GM12865 (cell line): ENCODE measurements around the gene FAM124A.

Experiments
- DNase-seq: peaks from one replicate; pipeline ENCODE4 v3.0.0; 2010; ENCODE audit warnings: low read depth
- H3K4me3 ChIP-seq: 2 replicates; pipeline ENCODE4 v1.5.1; 2011; ENCODE audit warnings: mild to moderate bottlenecking, low read depth, low read length, control low read depth
- TF ChIP-seq, protein P1 (sequence below): IDR thresholded peaks from 2 replicates; pipeline ENCODE4 v1.5.1; 2011; ENCODE audit warnings: low read length, control low read depth, low read depth, inconsistent platforms; ENCODE audit not compliant: insufficient read depth; ENCODE audit errors: missing control alignments

Gene FAM124A

DNA sequence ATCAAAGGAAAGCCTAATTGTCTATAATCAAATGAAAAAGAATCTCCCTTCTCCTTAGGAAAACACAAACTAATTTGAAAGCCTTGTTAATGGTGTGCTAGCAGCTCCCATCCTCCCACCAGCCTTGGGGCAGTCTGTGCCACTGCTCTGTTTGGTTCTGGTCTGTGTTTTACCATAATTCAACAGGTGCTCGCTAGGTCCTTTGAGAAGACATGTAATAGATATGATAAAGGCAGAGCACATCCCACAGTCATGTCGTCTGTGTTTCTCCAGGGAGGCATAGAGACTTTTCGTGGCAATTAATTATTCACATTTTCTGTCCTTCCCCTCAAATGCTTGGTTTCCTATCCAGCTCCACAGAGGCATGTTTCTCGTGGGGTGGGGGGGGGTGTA, 23.8 kb downstream of the FAM124A start:
- TF ChIP-seq, protein P1, sequence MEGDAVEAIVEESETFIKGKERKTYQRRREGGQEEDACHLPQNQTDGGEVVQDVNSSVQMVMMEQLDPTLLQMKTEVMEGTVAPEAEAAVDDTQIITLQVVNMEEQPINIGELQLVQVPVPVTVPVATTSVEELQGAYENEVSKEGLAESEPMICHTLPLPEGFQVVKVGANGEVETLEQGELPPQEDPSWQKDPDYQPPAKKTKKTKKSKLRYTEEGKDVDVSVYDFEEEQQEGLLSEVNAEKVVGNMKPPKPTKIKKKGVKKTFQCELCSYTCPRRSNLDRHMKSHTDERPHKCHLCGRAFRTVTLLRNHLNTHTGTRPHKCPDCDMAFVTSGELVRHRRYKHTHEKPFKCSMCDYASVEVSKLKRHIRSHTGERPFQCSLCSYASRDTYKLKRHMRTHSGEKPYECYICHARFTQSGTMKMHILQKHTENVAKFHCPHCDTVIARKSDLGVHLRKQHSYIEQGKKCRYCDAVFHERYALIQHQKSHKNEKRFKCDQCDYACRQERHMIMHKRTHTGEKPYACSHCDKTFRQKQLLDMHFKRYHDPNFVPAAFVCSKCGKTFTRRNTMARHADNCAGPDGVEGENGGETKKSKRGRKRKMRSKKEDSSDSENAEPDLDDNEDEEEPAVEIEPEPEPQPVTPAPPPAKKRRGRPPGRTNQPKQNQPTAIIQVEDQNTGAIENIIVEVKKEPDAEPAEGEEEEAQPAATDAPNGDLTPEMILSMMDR, result no peak
- no peak overlapping the region for H3K4me3 ChIP-seq
- DNase-seq, result no peak

DNA sequence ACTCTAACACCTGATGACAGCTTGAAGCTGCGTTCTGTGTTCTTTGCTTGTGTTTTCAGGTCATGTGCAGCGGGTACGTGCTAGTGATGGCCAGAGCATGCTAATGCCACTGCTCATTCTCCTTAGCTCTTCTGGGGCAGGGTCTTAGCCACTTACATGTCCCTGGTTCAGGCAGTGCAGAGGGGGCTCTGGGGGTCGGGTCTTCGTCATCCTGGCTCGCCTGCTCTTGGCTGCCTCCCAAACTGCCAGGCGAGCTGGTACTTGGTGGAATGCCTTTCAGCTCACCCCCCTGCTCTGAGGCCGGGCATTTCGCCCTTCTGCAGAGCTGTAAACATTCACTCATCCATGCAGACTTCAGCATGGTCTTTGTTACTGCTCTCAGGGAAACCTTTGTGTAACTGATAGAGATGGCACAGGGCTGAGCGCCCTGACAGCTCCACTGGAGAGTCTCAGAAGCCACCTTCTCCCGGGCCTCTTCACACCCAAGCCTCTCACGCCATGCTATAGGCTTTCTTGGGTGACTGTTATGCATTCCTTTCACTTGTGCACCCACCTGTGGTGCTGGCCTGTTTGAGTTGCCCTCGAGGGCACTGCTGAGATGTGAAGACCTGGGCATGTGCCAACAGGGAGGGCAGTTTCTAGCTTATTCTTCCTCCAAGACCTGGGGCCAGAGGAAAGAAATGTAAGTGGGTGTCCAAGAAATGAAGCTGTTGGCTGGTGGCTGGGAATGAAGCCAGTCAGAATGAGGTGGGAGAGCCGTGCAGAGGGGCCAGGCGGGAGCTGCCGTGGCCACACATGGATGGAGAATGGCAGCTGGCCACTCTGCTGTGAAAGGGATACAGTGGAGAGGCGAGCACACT, 24.4 kb downstream of the FAM124A start:
- no peak overlapping the region for H3K4me3 ChIP-seq
- TF ChIP-seq, protein P1, result no peak
- DNase-seq, result no peak

DNA sequence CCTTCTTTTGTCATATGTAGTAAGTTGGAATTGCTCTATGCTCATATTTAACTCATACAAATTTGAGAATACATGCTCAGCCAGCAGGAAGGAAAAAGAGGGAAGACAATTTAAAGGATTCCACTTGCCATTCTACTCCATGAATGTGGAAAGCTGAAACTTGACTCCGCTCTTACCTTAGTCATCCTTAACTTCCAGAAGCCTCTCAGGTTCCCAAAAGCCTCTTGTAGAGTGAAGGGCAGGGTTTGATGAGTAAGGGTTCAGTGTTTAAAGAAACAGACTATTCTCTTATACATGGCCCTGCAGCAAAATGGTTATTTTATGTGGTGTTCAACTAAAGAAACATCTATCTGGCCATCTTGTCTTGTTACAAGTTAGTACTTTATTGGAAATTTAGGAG, 27.1 kb downstream of the FAM124A start:
- TF ChIP-seq, protein P1, result no peak
- DNase-seq, result no peak
- H3K4me3 ChIP-seq, result no peak overlapping the region

DNA sequence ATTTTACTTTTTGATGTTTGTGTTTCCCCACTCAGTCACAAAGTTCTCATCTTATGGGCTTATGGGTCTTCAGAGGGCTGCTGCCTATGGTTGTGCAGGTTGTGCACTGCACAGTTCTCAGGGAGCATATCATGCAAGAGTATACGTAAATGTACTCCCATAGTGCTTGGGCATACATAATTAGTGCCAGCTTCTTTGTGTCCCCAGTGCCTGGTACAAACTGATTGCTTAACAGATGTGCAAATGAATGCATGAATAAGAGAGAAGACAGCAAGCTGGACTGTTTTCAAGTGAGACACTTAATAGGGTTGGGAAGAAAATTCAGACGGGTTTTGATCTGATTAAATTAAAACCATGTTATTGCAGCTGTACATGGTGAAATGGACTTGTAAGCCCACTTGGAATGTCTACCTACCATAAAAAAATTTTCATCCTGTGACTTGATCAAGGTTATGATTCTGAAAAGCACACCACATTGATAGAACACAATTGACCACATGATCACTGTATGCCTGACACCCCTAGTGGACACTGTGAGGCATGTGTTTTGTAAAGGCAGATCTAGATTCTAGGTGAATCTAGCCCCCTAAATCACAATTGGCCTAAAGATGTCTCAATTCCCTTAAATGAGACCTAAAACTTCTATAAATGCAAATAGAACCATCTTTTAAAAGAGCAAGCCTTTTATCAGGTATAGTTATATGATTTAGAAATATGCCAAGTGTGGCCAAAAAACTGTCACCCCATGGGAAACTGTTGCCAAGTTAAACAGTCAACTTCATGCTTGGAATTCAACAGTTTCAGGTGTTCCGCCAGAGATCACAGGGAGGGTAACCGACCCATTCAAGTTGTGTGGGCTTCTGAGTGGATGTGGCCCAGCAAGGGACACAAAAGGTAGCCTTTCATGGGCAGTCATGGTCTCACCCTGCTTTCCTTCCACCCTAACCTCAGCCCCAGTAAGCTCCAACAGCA, 27.9 kb downstream of the FAM124A start:
- TF ChIP-seq, protein P1, result peak; percentile 56
- DNase-seq, result peak; percentile 11
- no peak overlapping the region for H3K4me3 ChIP-seq

DNA sequence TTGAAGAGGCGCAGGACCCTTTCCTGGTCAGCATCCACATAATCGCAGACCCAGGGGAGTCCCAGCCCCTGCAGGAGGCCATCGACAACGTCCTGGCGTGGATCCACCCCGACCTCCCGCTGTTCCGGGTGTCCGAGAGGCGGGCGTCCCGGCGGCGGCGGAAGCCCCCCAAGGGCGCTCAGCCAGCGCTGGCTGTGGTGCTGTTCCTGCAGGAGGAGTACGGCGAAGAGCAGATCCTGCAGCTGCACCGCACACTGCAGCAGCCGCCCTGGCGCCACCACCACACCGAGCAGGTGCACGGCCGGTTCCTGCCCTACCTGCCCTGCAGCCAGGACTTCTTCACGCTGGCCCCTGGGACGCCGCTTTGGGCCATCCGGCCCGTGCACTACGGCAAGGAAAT, 29.3 kb downstream of the FAM124A start:
- no peak overlapping the region for H3K4me3 ChIP-seq
- TF ChIP-seq, protein P1, result no peak
- DNase-seq, result no peak

DNA sequence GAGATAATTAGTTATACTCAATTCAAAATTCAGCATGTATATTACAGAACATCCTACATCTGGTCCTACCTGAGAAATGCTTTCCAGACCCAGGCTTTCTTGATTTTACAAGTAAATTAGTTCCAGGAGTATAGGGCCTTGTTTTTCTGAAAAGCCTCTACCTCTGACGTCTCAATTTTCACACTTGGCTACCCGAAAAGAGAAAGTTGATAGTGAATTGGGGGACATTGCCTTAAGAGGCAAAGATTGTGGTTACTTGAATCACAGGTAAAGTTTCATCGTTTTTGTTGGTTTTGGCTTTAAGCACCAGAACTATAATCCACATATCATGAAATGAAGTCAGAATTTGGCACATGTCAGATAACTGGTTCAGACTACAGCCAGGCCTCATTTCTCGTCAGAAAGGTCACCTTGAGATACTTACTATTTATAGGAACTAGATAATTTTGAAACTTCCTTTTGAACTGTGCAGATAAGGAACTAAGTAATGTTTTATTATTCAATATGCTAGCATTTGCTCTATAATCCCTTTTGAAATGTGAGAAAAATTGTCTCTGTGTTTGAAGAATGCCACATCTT, 30.8 kb downstream of the FAM124A start:
- no peak overlapping the region for H3K4me3 ChIP-seq
- TF ChIP-seq, protein P1, result no peak
- DNase-seq, result peak; percentile 8
